GM15510 (cell line): ENCODE results near the gene CDH15.

Source experiments
- POLR2A ChIP-seq: IDR thresholded peaks from 3 replicates; pipeline ENCODE4 v1.6.1; 2011; ENCODE audit warnings: borderline replicate concordance; ENCODE audit not compliant: insufficient read length; ENCODE audit errors: extremely low read depth

CDH15 gene

GRCh38 chr16:89146211-89147005 lies 25.1 kb upstream of the CDH15 start:
- TF ChIP-seq POLR2A: no peak

GRCh38 chr16:89147085-89147817 lies 24.3 kb upstream of the CDH15 start:
- TF ChIP-seq POLR2A: no peak

- TF ChIP-seq POLR2A: no peak
These were observed 22.2 kb upstream of the CDH15 start for GRCh38 chr16:89149386-89149785.

- no peak for TF ChIP-seq POLR2A
These were observed 21.3 kb upstream of the CDH15 start for GRCh38 chr16:89150090-89150835.

GRCh38 chr16:89150981-89151380 lies 20.6 kb upstream of the CDH15 start:
- no peak for TF ChIP-seq POLR2A

GRCh38 chr16:89152831-89153700 lies 18.5 kb upstream of the CDH15 start:
- no peak for TF ChIP-seq POLR2A

GRCh38 chr16:89153848-89154271 lies 17.7 kb upstream of the CDH15 start:
- TF ChIP-seq POLR2A: no peak

- peak; percentile 12 for TF ChIP-seq POLR2A
These were observed 17.0 kb upstream of the CDH15 start for GRCh38 chr16:89154390-89155183.

- no peak for TF ChIP-seq POLR2A
These were observed 16.3 kb upstream of the CDH15 start for GRCh38 chr16:89155184-89155679.

- TF ChIP-seq POLR2A: no peak
These were observed 15.5 kb upstream of the CDH15 start for GRCh38 chr16:89155851-89156739.

GRCh38 chr16:89156740-89157645 lies 14.6 kb upstream of the CDH15 start:
- TF ChIP-seq POLR2A: no peak

GRCh38 chr16:89157778-89158177 lies 13.8 kb upstream of the CDH15 start:
- TF ChIP-seq POLR2A: no peak
